Inflammatory macrophage treated with lipopolysaccharide for 1 hour (primary cell): ENCODE data around the gene MYRFL.
"Not testable (repeated sequence)": the region's sequence is repeated elsewhere in the genome, so short reads cannot be mapped to it uniquely, and the experiment has no call there.

Experiments
- DNase-seq, 2 donors: peaks; one replicate each; pipeline ENCODE4 v3.0.0-alpha.2; 2020 to 2022

Gene MYRFL

DNA sequence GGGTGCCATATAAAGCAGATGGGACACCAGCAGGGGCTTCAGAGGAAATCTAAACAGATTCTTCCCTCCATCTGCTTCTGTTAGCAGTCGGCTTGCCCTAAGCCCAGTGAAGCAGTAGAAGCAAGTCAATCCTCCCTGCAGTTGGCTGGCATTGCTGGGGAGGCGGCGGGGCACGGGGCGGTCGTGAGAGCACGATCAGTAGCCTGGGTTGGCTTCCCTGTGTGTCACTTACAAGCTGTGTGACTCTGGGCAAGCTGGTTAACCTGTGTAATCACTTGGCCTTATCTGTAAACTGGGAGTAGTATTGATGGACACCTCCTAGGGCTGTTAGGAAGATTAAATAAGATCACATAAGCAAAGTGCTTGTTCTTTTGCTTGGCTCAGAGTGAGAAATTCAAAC is 19.4 kb downstream of the MYRFL start:
- DNase-seq = no peak

- no peak for DNase-seq
These were observed 19.8 kb downstream of the MYRFL start for GRCh38 chr12:69844836-69845235.

DNA sequence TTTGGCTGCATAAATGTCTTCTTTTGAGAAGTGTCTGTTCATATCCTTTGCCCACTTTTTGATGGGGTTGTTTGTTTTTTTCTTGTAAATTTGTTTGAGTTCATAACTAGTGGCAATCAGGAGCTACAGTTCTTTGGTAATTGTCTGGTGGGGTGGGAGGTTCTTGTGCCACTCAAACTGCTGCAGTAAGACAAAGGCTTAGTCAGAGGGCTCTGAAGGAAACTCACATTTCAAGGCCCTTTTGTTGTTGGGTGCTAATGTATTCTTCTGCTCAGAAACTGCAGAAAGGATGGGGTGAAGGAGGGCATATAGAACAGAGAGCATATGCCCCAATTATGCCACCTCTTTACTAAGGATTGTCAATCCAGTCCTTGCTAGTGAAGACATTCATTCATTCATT is 21.9 kb downstream of the MYRFL start:
- DNase-seq = no peak

- DNase-seq = no peak
These were observed 26.9 kb downstream of the MYRFL start for GRCh38 chr12:69851976-69852375.

GRCh38 chr12:69853176-69853961 is 28.3 kb downstream of the MYRFL start:
- DNase-seq = not testable (repeated sequence)

- no peak for DNase-seq
These were observed 41.7 kb downstream of the MYRFL start for GRCh38 chr12:69866698-69867097.

DNA sequence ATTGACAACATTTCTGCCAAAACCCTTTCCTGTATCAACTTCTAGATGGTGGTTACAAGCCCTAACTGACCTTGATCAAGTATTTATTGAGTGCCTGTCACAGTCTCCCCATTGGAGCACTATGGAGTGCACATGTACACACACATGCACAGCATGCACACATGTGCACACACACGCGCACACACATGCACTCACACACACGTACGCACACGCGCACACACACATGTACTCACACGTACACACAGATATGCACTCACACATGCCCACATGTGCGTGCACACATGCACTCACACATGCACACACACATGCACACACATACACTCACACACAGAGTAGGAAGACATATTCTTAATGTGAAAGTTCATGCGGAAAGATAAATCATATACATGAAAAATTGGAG is 43.7 kb downstream of the MYRFL start:
- no peak for DNase-seq

DNA sequence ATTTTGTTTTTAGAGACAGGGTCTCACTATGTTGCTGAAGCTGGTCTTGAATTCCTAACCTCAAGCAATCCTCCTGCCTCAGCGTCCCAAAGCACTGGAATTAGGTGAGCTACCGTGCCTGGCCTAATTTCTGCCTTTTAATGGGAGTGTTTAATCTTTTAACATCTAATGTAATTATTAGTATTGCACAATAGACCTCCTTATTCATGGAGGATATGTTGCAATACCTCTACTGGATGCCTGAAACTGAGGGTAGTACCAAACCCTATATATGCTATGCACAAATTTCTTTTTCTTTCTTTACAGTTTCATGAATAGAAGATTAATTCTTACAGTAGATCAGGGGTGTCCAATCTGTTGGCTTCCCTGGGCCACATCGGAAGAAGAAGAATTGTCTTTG is 47.8 kb downstream of the MYRFL start:
- peak in 1 of 2 donors; percentile 18 for DNase-seq

DNA sequence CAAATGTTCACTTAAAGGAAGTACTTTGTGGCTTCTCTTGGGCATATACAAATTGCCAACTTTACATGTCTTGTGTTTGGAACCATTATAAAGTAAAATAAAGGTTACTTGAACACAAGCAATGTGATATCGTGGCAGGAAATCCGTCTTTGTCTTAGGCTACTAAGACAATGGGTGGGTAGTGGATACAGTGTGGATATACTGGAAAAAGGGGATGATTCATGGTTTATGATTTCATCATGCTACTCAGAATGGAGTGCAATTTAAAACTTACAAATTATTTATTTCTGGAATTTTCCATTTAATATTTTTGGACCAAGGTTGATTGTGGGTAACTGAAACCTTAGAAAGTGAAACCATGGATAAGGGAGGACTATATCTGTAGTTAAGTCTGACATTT is 48.4 kb downstream of the MYRFL start:
- DNase-seq = no peak

- no peak for DNase-seq
These were observed 49.6 kb downstream of the MYRFL start for GRCh38 chr12:69874606-69875005.

- no peak for DNase-seq
These were observed 50.4 kb downstream of the MYRFL start for GRCh38 chr12:69875416-69875935.

DNA sequence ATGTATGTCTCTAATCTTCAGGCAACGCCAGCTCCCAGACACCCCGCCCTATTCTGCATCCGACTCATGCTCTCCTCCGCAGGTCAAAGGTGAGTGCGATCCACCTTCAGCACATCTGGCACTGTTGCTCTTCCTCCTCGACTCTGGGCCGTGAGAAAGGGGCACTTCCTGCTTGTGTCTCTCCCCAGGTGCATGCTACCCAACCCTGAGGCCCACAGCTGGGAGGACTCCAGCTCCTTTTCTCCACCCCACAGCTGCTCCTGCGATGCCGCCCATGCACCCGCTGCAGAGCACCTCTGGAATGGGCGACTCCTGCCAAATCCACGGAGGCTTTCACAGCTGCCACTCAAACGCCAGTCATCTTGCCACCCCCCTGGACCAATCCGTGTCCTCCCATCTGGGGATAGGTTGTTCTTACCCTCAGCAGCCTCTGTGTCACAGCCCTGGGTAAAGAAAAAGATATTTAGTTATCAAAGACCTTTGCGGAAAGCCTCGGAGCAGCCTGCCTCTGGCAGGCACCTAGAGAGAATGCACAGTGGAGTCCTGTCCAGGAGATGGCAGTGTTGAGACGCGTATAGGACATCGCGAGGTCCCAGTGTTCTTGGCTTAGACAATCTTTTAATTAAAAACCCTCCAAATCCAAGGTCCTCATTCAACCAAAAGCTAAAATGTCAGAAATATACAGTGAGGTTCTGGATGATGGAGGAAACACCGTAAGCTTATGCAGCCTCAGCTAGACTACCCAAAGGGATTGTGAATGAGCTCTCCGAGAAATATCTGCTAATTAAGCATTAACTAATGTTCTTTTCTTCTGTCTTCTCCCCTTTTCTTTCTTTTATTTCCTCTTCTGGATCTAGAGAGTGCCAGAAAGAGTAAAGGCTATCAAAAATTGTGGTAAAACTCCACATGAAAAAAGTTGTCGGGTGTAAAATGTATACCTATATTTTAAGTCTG is 54.3 kb downstream of the MYRFL start:
- peak; percentile 51 to 87 for DNase-seq

GRCh38 chr12:69880571-69880970 is 55.5 kb downstream of the MYRFL start:
- DNase-seq = no peak

DNA sequence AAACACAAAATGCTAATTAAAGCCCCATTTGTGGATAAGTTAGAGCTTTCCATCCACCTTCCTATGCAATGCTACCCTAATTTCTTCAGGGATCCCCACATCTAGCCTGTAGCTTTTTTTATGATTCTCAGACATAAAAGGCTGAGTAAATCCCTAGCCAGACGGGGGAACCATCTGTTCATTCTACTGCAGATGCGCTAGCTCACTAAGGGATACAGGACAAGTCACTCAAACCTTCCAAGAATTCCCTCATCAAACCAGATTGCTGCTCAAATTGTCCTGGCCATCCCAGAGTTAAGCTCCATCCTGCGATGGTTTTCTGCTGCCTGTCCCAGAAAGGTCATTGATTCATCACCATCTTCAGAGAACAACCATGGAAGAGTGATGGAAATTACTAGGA is 56.7 kb downstream of the MYRFL start:
- DNase-seq = no peak

DNA sequence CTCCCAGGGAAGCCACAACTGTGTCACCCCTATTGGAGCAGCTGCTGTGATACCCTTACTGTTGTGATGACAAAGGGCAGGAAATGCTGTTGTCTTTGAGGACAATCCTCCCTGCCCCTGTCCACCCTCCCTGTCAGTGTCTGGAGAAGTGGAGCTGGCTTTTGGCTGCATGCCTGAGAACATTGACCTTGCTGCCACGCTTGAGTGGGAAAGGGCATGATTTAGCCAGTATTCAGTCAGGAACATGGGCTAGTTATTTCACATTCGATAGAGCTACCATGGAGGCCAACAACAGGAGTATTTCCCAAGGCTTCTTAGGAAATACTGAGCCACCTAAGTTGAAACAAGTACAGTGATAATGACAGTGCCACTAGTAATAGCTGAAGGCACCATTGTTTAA is 59.4 kb downstream of the MYRFL start:
- no peak for DNase-seq

- peak; percentile 21 to 37 for DNase-seq
These were observed 60.6 kb downstream of the MYRFL start for GRCh38 chr12:69885658-69886057.

DNA sequence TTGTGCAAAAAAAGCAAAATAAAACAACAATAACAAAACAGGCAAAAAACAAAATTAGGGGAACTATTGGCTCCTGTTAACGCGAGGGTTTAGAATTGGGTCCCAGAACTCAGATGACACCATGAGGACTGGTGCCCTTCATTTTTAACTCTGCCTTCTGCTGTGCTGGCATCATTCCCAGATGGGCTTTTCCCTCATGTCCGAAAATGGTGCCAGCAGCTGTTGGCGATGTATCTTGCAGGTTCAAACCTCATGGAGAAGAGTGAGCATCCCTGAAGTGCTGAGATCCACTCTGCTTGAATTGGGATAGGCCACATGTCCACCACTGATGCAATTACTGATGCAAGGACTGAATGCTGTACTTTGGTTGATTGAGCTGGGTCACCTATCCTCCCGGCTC is 61.1 kb downstream of the MYRFL start:
- no peak for DNase-seq

DNA sequence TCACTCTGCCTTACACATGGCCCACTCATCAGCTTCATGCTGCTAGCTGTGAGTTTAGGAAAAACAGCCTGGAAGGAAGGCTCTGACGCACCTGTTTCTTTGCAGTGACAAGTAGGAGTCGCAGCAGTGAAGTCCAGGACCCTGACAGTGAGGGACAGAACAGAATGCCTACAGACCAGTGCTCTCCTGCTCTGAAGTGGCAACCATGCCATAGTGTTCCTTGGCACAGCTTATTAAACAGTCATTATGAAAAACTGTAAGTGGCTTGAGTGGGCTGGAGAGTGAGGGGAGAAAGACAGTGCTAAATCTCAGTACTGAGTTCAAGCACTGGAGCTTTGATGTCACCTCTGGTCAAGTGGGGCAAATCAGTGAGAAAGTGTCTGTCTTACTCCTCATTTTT is 61.7 kb downstream of the MYRFL start:
- no peak for DNase-seq

GRCh38 chr12:69888901-69889300 is 63.9 kb downstream of the MYRFL start:
- DNase-seq = no peak

DNA sequence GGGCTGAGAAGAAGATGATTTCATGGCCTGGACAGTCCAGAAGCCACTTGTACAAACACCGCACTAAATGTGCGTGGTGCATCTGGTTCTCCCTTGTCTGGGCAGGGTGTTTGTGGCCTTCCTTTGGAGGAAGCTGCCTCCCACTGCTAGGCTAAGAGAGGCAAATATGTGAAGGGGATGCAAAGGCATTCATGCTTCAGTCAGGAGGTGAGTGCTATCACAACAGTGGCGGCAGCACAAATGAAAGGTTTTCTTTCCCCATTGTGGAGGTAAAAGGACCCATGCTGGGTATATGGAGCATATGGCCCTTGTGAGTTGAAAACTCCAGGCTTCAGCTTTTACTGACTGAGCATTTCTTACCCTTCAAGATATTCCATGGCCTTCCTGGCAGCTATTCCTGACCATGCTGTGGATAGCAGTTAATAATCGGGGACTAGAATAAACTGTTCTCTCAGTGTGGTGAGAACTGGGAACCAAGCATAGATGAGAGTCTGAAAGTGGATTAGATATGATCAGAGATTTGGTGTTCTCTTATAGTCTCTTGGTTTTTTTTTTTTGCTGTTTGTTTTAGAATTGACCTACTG is 69.9 kb downstream of the MYRFL start:
- no peak for DNase-seq

- no peak for DNase-seq
These were observed 71.8 kb downstream of the MYRFL start for GRCh38 chr12:69896653-69897381.

DNA sequence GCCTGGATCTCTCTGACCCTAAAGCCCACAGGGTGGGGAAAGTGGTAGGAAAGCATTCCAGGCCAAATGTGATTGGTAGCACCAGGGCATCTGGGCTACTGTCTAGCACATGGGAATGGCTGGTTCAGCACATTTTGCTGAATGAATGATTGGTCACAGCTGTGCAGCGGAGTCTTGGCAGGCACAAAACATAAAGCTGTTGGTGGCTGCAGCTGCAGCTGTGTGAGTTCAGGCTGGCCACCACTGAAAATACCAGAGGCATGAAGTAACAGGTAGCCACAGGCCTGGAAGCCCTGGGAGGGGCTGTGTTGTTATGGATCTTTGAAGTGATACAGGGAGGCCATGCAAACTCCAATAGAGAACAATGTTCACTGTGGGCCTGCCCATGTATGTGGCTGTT is 72.7 kb downstream of the MYRFL start:
- DNase-seq = no peak

- DNase-seq = no peak
These were observed 73.2 kb downstream of the MYRFL start for GRCh38 chr12:69898236-69898635.
